ENCODE results near the gene MRPL39. TPM values are rescaled to one million over a fixed set of nuclear protein-coding genes. Genes with fewer than 3 reads are reported as not detected.

The MRPL39 gene
- total and polyA plus RNA-seq, 9 of the 15 experiments (the other 6 are each of a cell fraction or from before 2014, with no cell fraction given) = 65.4 to 247 (median 105) TPM

GRCh38 chr21:25559746-25560145 lies 47.5 kb downstream of the MRPL39 start:
- H2AFZ ChIP-seq (ENCODE audit: low read depth, low read length) = no peak overlapping the region
- no TSS peak for BruUV-seq (replicated peaks)
- H3K27me3 ChIP-seq (ENCODE audit: control insufficient read depth in 2 of 2, insufficient read depth in 2 of 2, low read length in 2 of 2) = no peaks in the 10 kb centered on the region
- no peak overlapping the region for H3K9ac ChIP-seq (ENCODE audit: insufficient read depth in 1 of 2, low read depth in 2 of 2, low read length in 2 of 2)
- WGBS (ENCODE audit: insufficient coverage, low coverage, missing lambda C conversion rate) = 33% methylated on average over 1 of the region's 1 CpG
- H3K4me3 ChIP-seq = no peak overlapping the region
- H3K4me1 ChIP-seq (replicated peaks in 1 of 2; ENCODE audit: control insufficient read depth in 2 of 2, insufficient read depth in 2 of 2, low read length in 2 of 2) = no peaks in the 10 kb centered on the region
- CTCF ChIA-PET (ENCODE audit: low intra/inter-chr PET ratio) = no interaction called here
- no peak for FAIRE-seq
- ATAC-seq = no peak
- intact Hi-C loops (cut with micrococcal nuclease) = no loop called here
- H3K9me3 ChIP-seq (replicated peaks; ENCODE audit: control insufficient read depth, insufficient read depth, low read depth, low read length) = no peaks in the 10 kb centered on the region
- in situ Hi-C loops (cut with MboI) = no loop called here
- H3K27ac ChIP-seq (ENCODE audit: extremely low read depth, low read depth, low read length) = no peak overlapping the region
- no peak for DNase-seq (ENCODE audit: extremely low read depth in 1 of 4, low spot score in 3 of 4)
- no peaks in the 10 kb centered on the region for H3K36me3 ChIP-seq (ENCODE audit: control insufficient read depth, insufficient read depth, low read length)
- TF ChIP-seq FOXJ2 (tag; IDR thresholded peaks at IDR 0.05) (no peak), SMC3 (conservative IDR thresholded peaks at IDR 0.05; ENCODE audit: insufficient read depth, low read depth, low read length) (no peak), NR2F6 (CRISPR knock-in tag; IDR thresholded peaks at IDR 0.05) (no peak), DPF2 (IDR thresholded peaks at IDR 0.05) (no peak), ZNF140 (CRISPR knock-in tag; IDR thresholded peaks at IDR 0.05) (no peak), ZFP91 (CRISPR knock-in tag; IDR thresholded peaks at IDR 0.05) (no peak), ZNF23 (CRISPR knock-in tag; IDR thresholded peaks at IDR 0.05) (no peak), NONO (IDR thresholded peaks at IDR 0.05; ENCODE audit: low read depth in 2 of 2, low read length in 1 of 2) (no peak)
- H3K4me2 ChIP-seq (ENCODE audit: insufficient read depth, low read length) = no peak overlapping the region
- H3K9me1 ChIP-seq (ENCODE audit: control insufficient read depth, insufficient read depth, low read length) = no peaks in the 10 kb centered on the region
- no peaks in the 10 kb centered on the region for H4K20me1 ChIP-seq (replicated peaks; ENCODE audit: control insufficient read depth, insufficient read depth, low read length)
- H3K79me2 ChIP-seq (ENCODE audit: control insufficient read depth, insufficient read depth, low read length) = no peaks in the 10 kb centered on the region
- POLR2A ChIA-PET = no interaction called here
